Upper lobe of left lung (tissue), 6 donors: ENCODE measurements around the gene LYPD5. TPM values are rescaled to one million over a fixed set of nuclear protein-coding genes. Genes with fewer than 3 reads are reported as not detected.

Experiments
- ATAC-seq, 2 donors: fragments of 200-7000 bp; cut with Tn5 transposase; one replicate each; pipeline ENCODE4 v1.9.1; 2022; ENCODE audit warnings: mild to moderate bottlenecking in 2 of 2, moderate library complexity in 2 of 2; ENCODE audit not compliant: low FRiP score in 2 of 2
- DNase-seq, 2 donors: peaks; one replicate each; pipeline ENCODE4 v3.0.0-alpha.2; 2019 to 2020
- H3K27ac ChIP-seq, 4 donors: fragments of 200-600 bp; sonication (generic); one replicate each; pipeline ENCODE4 v1.5.1; 2016 to 2019
- H3K27me3 ChIP-seq, 4 donors: fragments of 200-600 bp; sonication (generic); one replicate each; pipeline ENCODE4 v1.5.1; 2017 to 2019
- H3K36me3 ChIP-seq, 4 donors: fragments of 200-600 bp; sonication (generic); one replicate each; pipeline ENCODE4 v1.5.1; 2016 to 2019
- H3K4me1 ChIP-seq, 4 donors: fragments of 200-600 bp; sonication (generic); one replicate each; pipeline ENCODE4 v1.5.1; 2018 to 2019
- H3K4me3 ChIP-seq, 4 donors: fragments of 200-600 bp; sonication (generic); one replicate each; pipeline ENCODE4 v1.5.1; 2017 to 2019; ENCODE audit warnings: mild to moderate bottlenecking in 2 of 4, moderate library complexity in 1 of 4
- H3K9me3 ChIP-seq, 4 donors: fragments of 200-600 bp; sonication (generic); one replicate each; pipeline ENCODE4 v1.5.1; 2018 to 2019
- CTCF ChIP-seq, 6 experiments: fragments of 450-650 bp in 4 of 6; fragments of 200-600 bp in 2 of 6; sonication (generic) in 2 of 6; IDR thresholded peaks; one replicate each; pipeline ENCODE4 v1.5.1; 2016 to 2019; ENCODE audit warnings: antibody characterized with exemption in 6 of 6
- EP300 ChIP-seq, 4 donors: sonication (generic); formaldehyde crosslinking; IDR thresholded peaks; one replicate each; pipeline ENCODE4 v1.5.1; 2017; ENCODE audit warnings: antibody characterized with exemption in 4 of 4, control low read depth in 2 of 4
- POLR2A ChIP-seq, 4 donors: fragments of 450-650 bp; IDR thresholded peaks; one replicate each; pipeline ENCODE4 v1.5.1; 2016 to 2017; ENCODE audit warnings: antibody characterized with exemption in 4 of 4, mild to moderate bottlenecking in 2 of 4
- POLR2AphosphoS5 ChIP-seq, 2 donors: sonication (generic); formaldehyde crosslinking; IDR thresholded peaks; one replicate each; pipeline ENCODE4 v1.5.1; 2017; ENCODE audit warnings: antibody characterized with exemption in 2 of 2
- WGBS, 2 donors: methylation state at CpG; one replicate each; pipeline ENCODE4 v1.1.5; 2017 to 2018; 5-methylcytosine and 5-hydroxymethylcytosine counted together
- total RNA-seq, 6 donors: library from RNA; depleted of rRNA in 4 of 6; stranded (reverse); fragments of >200 nt in 4 of 6; gene quantifications; one replicate each; pipeline versions ENCODE4 v1.1.0 to v1.2.1, GENCODE V29; 2016 to 2021
- donor health status: DM: no; HTN: no; CAD: no; lungs with moderate emphysema.
- donor health status: DM: no; HTN: yes; CAD: no; lungs with severe emphysema.

The LYPD5 gene
- total RNA-seq, 6 donors from 2014 or later: 2.7 to 9.9 (median 6.0) TPM

DNA sequence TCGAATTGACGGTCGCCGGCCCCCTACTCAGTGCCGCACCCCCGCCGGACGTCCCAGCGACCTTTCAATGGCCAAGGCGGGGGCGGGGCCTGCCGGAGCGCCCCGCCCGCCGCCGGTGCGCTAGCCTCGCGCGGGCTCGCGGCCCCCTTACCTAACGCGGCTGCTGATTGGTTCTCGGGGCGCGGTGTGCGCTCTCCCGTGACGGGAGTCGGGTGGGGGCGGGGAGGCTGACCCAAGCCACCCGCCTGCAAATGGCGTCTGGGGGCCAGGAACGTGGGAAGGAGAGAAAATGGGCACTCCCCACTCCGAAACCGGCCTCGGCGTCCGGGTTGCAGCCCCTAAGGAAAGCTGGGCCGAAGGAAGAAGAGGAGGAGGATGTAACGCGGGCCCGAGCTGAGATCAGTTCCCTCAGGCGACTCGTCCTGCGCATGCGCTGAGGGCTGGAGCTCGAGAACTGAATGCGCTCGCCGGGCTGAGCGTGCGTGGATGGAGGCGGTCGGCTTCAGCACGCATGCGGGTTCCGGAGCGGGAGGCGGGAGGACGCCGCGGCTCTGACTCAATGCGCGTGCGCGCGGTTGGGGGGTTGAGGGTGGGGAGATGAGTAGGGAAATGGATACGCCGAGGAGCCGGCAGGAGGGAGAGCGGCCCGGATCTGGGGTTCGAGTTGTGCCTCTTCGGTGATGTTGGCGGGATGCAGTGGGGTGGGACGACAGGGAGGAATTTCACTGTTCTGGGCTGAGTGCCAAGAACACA lies 47.6 kb downstream of the LYPD5 start, which contains the start of gene SMG9:
Gene SMG9, minus strand, starts transcription at position 460 of the 753 bp plus-strand sequence. CDS start 4,221 bp downstream, outside the sequence.
- DNase-seq (peak; percentile 97 to 99), ATAC-seq (peak; percentile 93 to 96)
- Histone ChIP-seq H3K27ac (peak within 1 kb of the TSS; percentile 96 to 99 (median 98)), H3K9me3 (no peaks in the 10 kb centered on the region), H3K36me3 (peaks cover under 1 to 15% (median 10%) of the 10 kb centered on the region in 4 donors), H3K4me1 (peaks cover 23 to 42% (median 28%) of the 10 kb centered on the region in 4 donors), H3K27me3 (no peaks in the 10 kb centered on the region), H3K4me3 (peak within 1 kb of the TSS; percentile 62 to 81 (median 68))
- 0 to 1% methylated on average over 48 to 67 of the region's 79 CpGs for WGBS, 2 donors
- TF ChIP-seq POLR2A (IDR thresholded peaks at IDR 0.05) (peak; percentile 78 to 91 (median 82)), EP300 (IDR thresholded peaks at IDR 0.05) (peak in 1 of 4 donors; percentile 3), POLR2AphosphoS5 (IDR thresholded peaks at IDR 0.05) (peak; percentile 81), CTCF (IDR thresholded peaks at IDR 0.05) (peak in 2 of 6 experiments; percentile 25 to 29)

GRCh38 chr19:43754253-43754502 lies 48.1 kb downstream of the LYPD5 start:
- DNase-seq: no peak
- TF ChIP-seq CTCF (IDR thresholded peaks at IDR 0.05) (no peak), POLR2AphosphoS5 (IDR thresholded peaks at IDR 0.05) (no peak), EP300 (IDR thresholded peaks at IDR 0.05) (no peak), POLR2A (IDR thresholded peaks at IDR 0.05) (no peak)
- H3K27ac ChIP-seq: peak overlapping the region; percentile 96 to 99 (median 98)
- 1 to 2% methylated on average over 7 to 11 of the region's 11 CpGs for WGBS, 2 donors
- ATAC-seq: no peak
- no peaks in the 10 kb centered on the region for H3K27me3 ChIP-seq
- no peaks in the 10 kb centered on the region for H3K9me3 ChIP-seq
- H3K36me3 ChIP-seq: peaks cover 3 to 20% (median 13%) of the 10 kb centered on the region in 4 donors
- peaks cover 23 to 42% (median 28%) of the 10 kb centered on the region in 4 donors for H3K4me1 ChIP-seq
- peak overlapping the region; percentile 62 to 81 (median 68) for H3K4me3 ChIP-seq

DNA sequence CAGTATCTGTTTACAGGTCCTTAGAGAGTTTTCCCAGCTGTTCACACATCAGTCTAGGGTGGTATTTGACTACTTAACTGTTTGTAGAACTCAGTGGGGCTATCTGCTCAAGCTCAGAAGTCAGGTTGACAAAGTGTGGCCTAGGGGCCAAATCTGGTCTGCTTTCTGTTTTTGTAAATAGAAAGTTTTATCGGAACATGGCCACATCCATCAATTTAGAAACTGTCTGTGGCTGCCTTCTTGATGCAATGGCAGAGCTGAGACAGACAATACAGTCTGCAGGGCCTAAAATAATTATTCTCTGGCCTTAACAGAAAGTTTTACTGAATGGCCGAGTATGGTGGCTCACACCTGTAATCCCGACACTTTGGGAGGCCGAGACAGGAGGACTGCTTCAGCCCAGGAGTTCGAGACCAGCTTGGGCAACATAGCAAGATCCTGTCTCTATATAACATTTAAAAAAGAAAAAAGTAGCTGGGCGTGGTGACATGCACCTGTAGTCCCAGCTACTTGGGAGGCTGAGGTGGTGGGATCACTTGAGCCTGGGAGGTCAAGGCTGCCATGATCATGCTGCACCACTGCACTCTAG lies 49.9 kb downstream of the LYPD5 start:
- Histone ChIP-seq H3K36me3 (peaks cover 7 to 38% (median 28%) of the 10 kb centered on the region in 4 donors), H3K4me3 (no peak overlapping the region), H3K4me1 (peaks cover 23 to 42% (median 28%) of the 10 kb centered on the region in 4 donors), H3K27ac (peak overlapping the region in 2 of 4 donors; percentile 27 to 98), H3K9me3 (no peaks in the 10 kb centered on the region), H3K27me3 (no peaks in the 10 kb centered on the region)
- no peak for TF ChIP-seq EP300 (IDR thresholded peaks at IDR 0.05)
- TF ChIP-seq CTCF (IDR thresholded peaks at IDR 0.05): no peak
- no peak for TF ChIP-seq POLR2A (IDR thresholded peaks at IDR 0.05)
- TF ChIP-seq POLR2AphosphoS5 (IDR thresholded peaks at IDR 0.05): no peak
- WGBS, 2 donors: 95 to 97% methylated on average over 6 of the region's 6 CpGs
- DNase-seq (no peak), ATAC-seq (no peak)

DNA sequence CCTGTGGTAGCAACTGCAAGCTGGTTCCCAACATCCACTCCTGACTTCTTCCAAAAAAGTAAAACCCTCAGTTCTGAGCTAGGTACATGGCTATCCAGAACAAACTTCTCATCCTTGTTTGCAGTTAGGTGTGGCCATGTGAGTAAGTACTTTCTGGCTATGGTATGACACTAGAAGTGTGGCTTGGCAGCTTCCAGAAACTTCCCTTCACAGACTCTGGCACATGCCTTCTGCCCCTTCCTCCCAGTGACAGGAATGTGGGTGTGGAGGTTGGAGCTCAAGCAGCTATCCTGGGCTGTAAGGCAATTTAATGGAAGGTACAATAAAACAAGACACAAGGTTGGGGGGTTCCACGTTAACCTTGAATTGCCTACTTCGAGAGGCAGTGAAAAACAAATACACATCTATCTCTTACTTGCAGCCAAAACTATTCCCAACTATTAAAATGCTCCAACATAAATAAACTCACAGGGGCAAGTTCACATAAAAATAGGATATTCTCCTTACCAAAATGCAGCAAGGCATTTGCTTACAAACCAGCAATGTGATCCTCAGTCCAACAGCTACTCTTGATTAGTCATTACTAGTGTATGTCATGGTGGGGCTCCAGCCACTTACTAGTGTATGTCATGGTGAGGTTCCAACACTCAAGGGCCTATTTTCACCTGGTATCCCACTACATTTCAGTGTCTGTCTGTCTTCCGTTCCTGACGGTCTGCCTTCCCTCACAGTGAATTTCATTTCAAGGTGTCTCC lies 50.6 kb downstream of the LYPD5 start:
- DNase-seq (no peak), ATAC-seq (no peak)
- no peaks in the 10 kb centered on the region for H3K27me3 ChIP-seq
- H3K27ac ChIP-seq: peak overlapping the region in 2 of 4 donors; percentile 27 to 98
- TF ChIP-seq EP300 (IDR thresholded peaks at IDR 0.05) (no peak), POLR2A (IDR thresholded peaks at IDR 0.05) (no peak), POLR2AphosphoS5 (IDR thresholded peaks at IDR 0.05) (no peak), CTCF (IDR thresholded peaks at IDR 0.05) (no peak)
- H3K9me3 ChIP-seq: no peaks in the 10 kb centered on the region
- H3K4me1 ChIP-seq: peaks cover 23 to 42% (median 28%) of the 10 kb centered on the region in 4 donors
- no peak overlapping the region for H3K4me3 ChIP-seq
- WGBS, 2 donors: 75 to 87% methylated on average over 4 of the region's 4 CpGs
- H3K36me3 ChIP-seq: peaks cover 13 to 46% (median 35%) of the 10 kb centered on the region in 4 donors
